Liver (tissue), 2 donors: ENCODE results near the gene ENC1.
A peak's percentile ranks its signal among the peaks of the same experiment; 100 is the strongest.

Experiments used
- NR2F2 ChIP-seq: IDR thresholded peaks from 2 replicates; pipeline ENCODE4 v1.6.1; 2016; ENCODE audit warnings: antibody characterized with exemption
- TAF1 ChIP-seq: conservative IDR thresholded peaks from 2 replicates; pipeline ENCODE4 v1.6.1; 2016; ENCODE audit warnings: antibody characterized with exemption, mild to moderate bottlenecking
- YY1 ChIP-seq: IDR thresholded peaks from 2 replicates; pipeline ENCODE4 v1.6.1; 2016; ENCODE audit warnings: antibody characterized with exemption, mild to moderate bottlenecking
- donor health status: healthy.

- TF ChIP-seq YY1, result no peak
- TF ChIP-seq TAF1, result no peak
- TF ChIP-seq NR2F2, result peak; percentile 89
Observed at GRCh38 chr5:74595143-74595925, 45.2 kb downstream of the ENC1 start.
